Stimulated activated naive CD8-positive, alpha-beta T cell treated with anti-CD3 and anti-CD28 coated beads, Interleukin-15, amount 100 ng/mL, for 72 hours (primary cell): ENCODE results near the gene GSN.
"Not testable (repeated sequence)": the region's sequence is repeated elsewhere in the genome, so short reads cannot be mapped to it uniquely, and the experiment has no call there.

ENCODE experiments used
- ATAC-seq: fragments of 150-1000 bp; cut with Tn5 transposase; 2 replicates; pipeline ENCODE4 v1.10.0; 2021; ENCODE audit warnings: mild to moderate bottlenecking, moderate library complexity
- DNase-seq, 2 donors: peaks; one replicate each; pipeline ENCODE4 v3.0.0; 2021 to 2022
- H3K27ac Mint-ChIP-seq, 2 donors: one replicate each; pipeline ENCODE4 v1.8.0; 2022; ENCODE audit warnings: mild to moderate bottlenecking in 2 of 2, mixed read lengths in 2 of 2, moderate library complexity in 2 of 2
- H3K27me3 Mint-ChIP-seq: one replicate; pipeline ENCODE4 v1.8.0; 2022; ENCODE audit warnings: mixed read lengths
- H3K4me1 Mint-ChIP-seq: one replicate; pipeline ENCODE4 v1.8.0; 2022; ENCODE audit warnings: mild to moderate bottlenecking, mixed read lengths
- H3K4me3 Mint-ChIP-seq, 2 donors: one replicate each; pipeline ENCODE4 v1.8.0; 2022; ENCODE audit warnings: mild to moderate bottlenecking in 2 of 2, mixed read lengths in 2 of 2, moderate library complexity in 1 of 2
- H3K9me3 Mint-ChIP-seq, 2 donors: one replicate each; pipeline ENCODE4 v1.8.0; 2022; ENCODE audit warnings: mixed read lengths in 2 of 2

GSN gene

GRCh38 chr9:121288673-121289025, 20.7 kb downstream of the GSN start:
- H3K27me3 Mint-ChIP-seq, result no peaks in the 10 kb centered on the region
- no peaks in the 10 kb centered on the region for H3K9me3 Mint-ChIP-seq
- no peak for DNase-seq
- no peak for ATAC-seq
- no peak overlapping the region for H3K4me3 Mint-ChIP-seq
- H3K4me1 Mint-ChIP-seq, result peaks cover 25% of the 10 kb centered on the region
- no peak overlapping the region for H3K27ac Mint-ChIP-seq

- Mint-ChIP-seq H3K27me3 (no peaks in the 10 kb centered on the region), H3K4me1 (peaks cover 25% of the 10 kb centered on the region)
- ATAC-seq, result no peak
Observed at GRCh38 chr9:121289026-121289771, 21.2 kb downstream of the GSN start.

GRCh38 chr9:121289772-121290370, 21.9 kb downstream of the GSN start:
- no peak for ATAC-seq
- Mint-ChIP-seq H3K9me3 (no peaks in the 10 kb centered on the region), H3K4me3 (no peak overlapping the region), H3K27ac (peak overlapping the region in 1 of 2 donors; percentile 44), H3K4me1 (peaks cover 25% of the 10 kb centered on the region), H3K27me3 (no peaks in the 10 kb centered on the region)
- no peak for DNase-seq

More at GRCh38 chr9:121289026-121289771, 21.2 kb downstream of the GSN start:
- DNase-seq, result no peak
- no peak overlapping the region for H3K4me3 Mint-ChIP-seq
- no peaks in the 10 kb centered on the region for H3K9me3 Mint-ChIP-seq
- H3K27ac Mint-ChIP-seq, result peak overlapping the region in 1 of 2 donors; percentile 44

- not testable (repeated sequence) for DNase-seq, ATAC-seq, H3K4me3 Mint-ChIP-seq, H3K27me3 Mint-ChIP-seq, H3K9me3 Mint-ChIP-seq, H3K27ac Mint-ChIP-seq
- H3K4me1 Mint-ChIP-seq, result peaks cover 19% of the 10 kb centered on the region
Observed at GRCh38 chr9:121291536-121291935, 23.6 kb downstream of the GSN start.

- no peak for DNase-seq
- Mint-ChIP-seq H3K27ac (no peak overlapping the region), H3K4me3 (no peak overlapping the region), H3K27me3 (no peaks in the 10 kb centered on the region), H3K4me1 (peaks cover 14% of the 10 kb centered on the region), H3K9me3 (no peaks in the 10 kb centered on the region)
- ATAC-seq, result no peak
Observed at GRCh38 chr9:121292051-121292450, 24.1 kb downstream of the GSN start.

DNA sequence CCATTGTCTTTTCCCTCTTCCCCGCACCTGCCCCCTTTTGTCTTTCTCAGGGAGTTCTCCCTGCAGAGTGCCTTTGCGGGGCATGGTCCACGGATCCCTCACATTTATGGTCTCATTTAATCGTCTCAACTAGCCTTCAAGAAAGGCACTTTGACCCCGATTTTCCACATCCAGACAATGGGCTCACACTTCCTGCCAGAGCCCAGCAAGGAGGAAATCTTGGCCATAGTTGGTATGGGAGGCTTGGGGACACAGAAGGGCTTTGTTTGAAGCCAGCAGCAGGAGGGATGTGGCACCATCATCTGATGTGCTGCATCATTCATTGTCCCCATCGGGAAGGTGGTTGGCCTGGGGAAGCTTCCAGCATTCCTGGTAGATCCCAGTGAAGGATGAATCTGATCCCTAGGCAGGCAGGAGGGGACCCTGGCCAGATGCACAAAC, 24.9 kb downstream of the GSN start:
- Mint-ChIP-seq H3K27me3 (no peaks in the 10 kb centered on the region), H3K4me1 (peaks cover 6% of the 10 kb centered on the region), H3K4me3 (no peak overlapping the region), H3K27ac (no peak overlapping the region), H3K9me3 (no peaks in the 10 kb centered on the region)
- ATAC-seq, result no peak
- DNase-seq, result no peak

DNA sequence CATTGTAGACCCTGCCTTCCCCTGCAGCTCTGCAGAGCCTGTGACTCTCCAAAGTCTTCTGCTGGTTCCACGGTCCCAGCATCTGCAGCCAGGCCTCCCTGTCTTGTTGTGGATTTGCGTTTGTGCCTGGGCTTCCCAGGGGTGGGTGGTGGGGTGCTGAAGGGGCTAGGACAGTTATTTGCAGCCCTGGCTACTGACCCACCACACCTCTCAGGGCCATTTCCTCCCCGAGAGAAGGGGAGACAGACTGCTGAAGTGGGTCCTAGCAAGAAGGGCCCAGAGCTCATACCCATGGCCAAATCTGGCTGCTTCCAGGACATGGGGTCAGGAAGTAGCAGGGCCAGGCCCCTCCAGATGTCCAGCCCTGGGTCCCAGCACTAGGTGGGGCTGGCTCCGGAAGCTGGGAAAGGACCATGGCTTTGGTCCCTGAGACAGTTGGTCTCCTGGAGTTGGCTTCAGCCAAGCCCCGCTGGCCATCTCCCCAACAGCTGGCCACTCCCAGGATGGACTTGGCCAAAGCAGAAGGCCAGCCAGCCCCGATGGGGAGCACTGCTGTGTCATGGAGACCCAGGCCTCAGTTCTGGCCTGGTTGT, 26.3 kb downstream of the GSN start:
- Mint-ChIP-seq H3K27me3 (peaks cover 14% of the 10 kb centered on the region), H3K27ac (no peak overlapping the region), H3K9me3 (no peaks in the 10 kb centered on the region), H3K4me3 (no peak overlapping the region), H3K4me1 (peaks cover 5% of the 10 kb centered on the region)
- no peak for ATAC-seq
- DNase-seq, result no peak

GRCh38 chr9:121294866-121295661, 27.1 kb downstream of the GSN start:
- H3K9me3 Mint-ChIP-seq, result no peaks in the 10 kb centered on the region
- no peak for DNase-seq
- H3K27me3 Mint-ChIP-seq, result peaks cover 18% of the 10 kb centered on the region
- no peak for ATAC-seq
- H3K4me3 Mint-ChIP-seq, result no peak overlapping the region
- peaks cover 8% of the 10 kb centered on the region for H3K4me1 Mint-ChIP-seq
- H3K27ac Mint-ChIP-seq, result peak overlapping the region in 1 of 2 donors; percentile 56

DNA sequence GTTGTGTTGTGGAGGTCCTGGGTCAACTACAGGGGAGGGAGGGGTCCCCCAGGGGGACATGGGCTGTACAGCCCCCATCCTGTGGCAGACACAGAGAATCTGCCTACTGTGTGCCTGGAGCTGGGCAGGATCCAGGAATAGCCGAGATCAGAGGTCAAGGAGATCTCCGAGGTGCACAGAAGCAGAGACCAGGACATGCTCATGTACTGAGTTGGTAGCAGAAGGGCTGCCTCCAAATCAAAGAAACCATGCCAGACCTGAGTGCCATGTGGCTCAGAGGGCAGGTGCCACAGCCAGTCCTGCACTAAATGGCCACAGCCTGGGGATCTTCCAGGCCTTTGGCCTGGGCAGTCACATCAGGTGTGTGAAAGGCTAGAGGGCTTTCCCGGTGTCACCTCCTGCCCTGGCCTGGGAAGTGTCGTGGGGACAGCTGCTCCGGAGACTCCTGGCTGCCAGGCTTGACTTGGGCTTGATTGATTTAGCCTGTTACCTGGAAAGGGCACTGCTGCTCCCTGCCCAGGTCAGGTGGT, 27.8 kb downstream of the GSN start:
- DNase-seq (no peak), ATAC-seq (no peak)
- H3K27me3 Mint-ChIP-seq, result peaks cover 25% of the 10 kb centered on the region
- no peak overlapping the region for H3K27ac Mint-ChIP-seq
- H3K9me3 Mint-ChIP-seq, result no peaks in the 10 kb centered on the region
- H3K4me3 Mint-ChIP-seq, result no peak overlapping the region
- H3K4me1 Mint-ChIP-seq, result peaks cover 14% of the 10 kb centered on the region

- H3K4me1 Mint-ChIP-seq, result peaks cover 14% of the 10 kb centered on the region
- H3K27ac Mint-ChIP-seq, result no peak overlapping the region
- no peak for ATAC-seq
- peaks cover 28% of the 10 kb centered on the region for H3K27me3 Mint-ChIP-seq
- H3K4me3 Mint-ChIP-seq, result no peak overlapping the region
- no peak for DNase-seq
- H3K9me3 Mint-ChIP-seq, result no peaks in the 10 kb centered on the region
Observed at GRCh38 chr9:121296213-121297127, 28.5 kb downstream of the GSN start.

- no peaks in the 10 kb centered on the region for H3K9me3 Mint-ChIP-seq
- H3K27ac Mint-ChIP-seq, result no peak overlapping the region
- DNase-seq (no peak), ATAC-seq (no peak)
- H3K27me3 Mint-ChIP-seq, result peaks cover 28% of the 10 kb centered on the region
- H3K4me1 Mint-ChIP-seq, result peaks cover 14% of the 10 kb centered on the region
- H3K4me3 Mint-ChIP-seq, result no peak overlapping the region
Observed at GRCh38 chr9:121297389-121297788, 29.4 kb downstream of the GSN start.

- H3K4me3 Mint-ChIP-seq, result no peak overlapping the region
- no peak for ATAC-seq
- H3K4me1 Mint-ChIP-seq, result peaks cover 14% of the 10 kb centered on the region
- H3K27ac Mint-ChIP-seq, result no peak overlapping the region
- H3K9me3 Mint-ChIP-seq, result no peaks in the 10 kb centered on the region
- no peak for DNase-seq
- peaks cover 28% of the 10 kb centered on the region for H3K27me3 Mint-ChIP-seq
Observed at GRCh38 chr9:121298016-121298538, 30.1 kb downstream of the GSN start.

- DNase-seq (no peak), ATAC-seq (peak; percentile 25)
- H3K4me1 Mint-ChIP-seq, result peaks cover 14% of the 10 kb centered on the region
- peaks cover 28% of the 10 kb centered on the region for H3K27me3 Mint-ChIP-seq
- H3K9me3 Mint-ChIP-seq, result no peaks in the 10 kb centered on the region
- peak overlapping the region; percentile 63 to 66 for H3K4me3 Mint-ChIP-seq
- H3K27ac Mint-ChIP-seq, result no peak overlapping the region
Observed at GRCh38 chr9:121298689-121299466, 30.9 kb downstream of the GSN start.
